ENCODE results near the gene MGAT4C.

DNA sequence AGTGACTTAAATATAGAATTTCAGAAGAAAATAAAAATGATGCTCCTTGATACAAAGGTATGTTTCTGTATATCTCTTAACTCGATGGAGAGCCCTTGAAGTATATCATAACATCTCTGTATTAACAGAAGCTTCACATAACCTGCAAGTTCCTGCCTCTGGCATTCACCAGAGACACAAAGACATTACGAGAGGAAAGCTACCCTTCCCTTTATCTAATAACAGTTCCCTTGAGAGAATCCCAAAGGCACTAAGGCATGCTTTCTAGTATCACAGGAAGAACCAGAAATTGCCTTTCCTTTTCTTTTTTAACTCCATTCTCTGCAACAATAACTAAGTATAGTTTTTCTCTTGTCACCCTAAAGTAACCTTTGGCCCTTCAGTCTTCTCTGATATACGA lies 164.5 kb downstream of the MGAT4C start:
- TF ChIP-seq, protein P1, sequence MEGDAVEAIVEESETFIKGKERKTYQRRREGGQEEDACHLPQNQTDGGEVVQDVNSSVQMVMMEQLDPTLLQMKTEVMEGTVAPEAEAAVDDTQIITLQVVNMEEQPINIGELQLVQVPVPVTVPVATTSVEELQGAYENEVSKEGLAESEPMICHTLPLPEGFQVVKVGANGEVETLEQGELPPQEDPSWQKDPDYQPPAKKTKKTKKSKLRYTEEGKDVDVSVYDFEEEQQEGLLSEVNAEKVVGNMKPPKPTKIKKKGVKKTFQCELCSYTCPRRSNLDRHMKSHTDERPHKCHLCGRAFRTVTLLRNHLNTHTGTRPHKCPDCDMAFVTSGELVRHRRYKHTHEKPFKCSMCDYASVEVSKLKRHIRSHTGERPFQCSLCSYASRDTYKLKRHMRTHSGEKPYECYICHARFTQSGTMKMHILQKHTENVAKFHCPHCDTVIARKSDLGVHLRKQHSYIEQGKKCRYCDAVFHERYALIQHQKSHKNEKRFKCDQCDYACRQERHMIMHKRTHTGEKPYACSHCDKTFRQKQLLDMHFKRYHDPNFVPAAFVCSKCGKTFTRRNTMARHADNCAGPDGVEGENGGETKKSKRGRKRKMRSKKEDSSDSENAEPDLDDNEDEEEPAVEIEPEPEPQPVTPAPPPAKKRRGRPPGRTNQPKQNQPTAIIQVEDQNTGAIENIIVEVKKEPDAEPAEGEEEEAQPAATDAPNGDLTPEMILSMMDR (conservative IDR thresholded peaks at IDR 0.05): no peak
- no peak for TF ChIP-seq ZFX (IDR thresholded peaks at IDR 0.05)
